Hematopoietic multipotent progenitor cell treated with erythropoietin and hydrocortisone succinate and interleukin-3 and kit ligand, for 17 days (in vitro differentiated cells): ENCODE results near the gene LRMDA.

ENCODE experiments used
- DNase-seq: peaks from one replicate; pipeline ENCODE4 v3.0.0-alpha.2; 2015; ENCODE audit warnings: low spot score

The LRMDA gene

GRCh38 chr10:76444034-76444800 is 1012.8 kb downstream of the LRMDA start:
- DNase-seq, result no peak

- no peak for DNase-seq
Observed at GRCh38 chr10:76447578-76447977, 1016.2 kb downstream of the LRMDA start.

GRCh38 chr10:76451911-76452310 is 1020.5 kb downstream of the LRMDA start:
- no peak for DNase-seq

GRCh38 chr10:76453332-76453731 is 1021.9 kb downstream of the LRMDA start:
- no peak for DNase-seq

GRCh38 chr10:76453997-76454396 is 1022.6 kb downstream of the LRMDA start:
- no peak for DNase-seq

- no peak for DNase-seq
Observed at GRCh38 chr10:76454506-76455140, 1023.2 kb downstream of the LRMDA start.

GRCh38 chr10:76456197-76456596 is 1024.8 kb downstream of the LRMDA start:
- no peak for DNase-seq

GRCh38 chr10:76459016-76459730 is 1027.7 kb downstream of the LRMDA start:
- DNase-seq, result no peak

GRCh38 chr10:76461024-76461423 is 1029.6 kb downstream of the LRMDA start:
- DNase-seq, result no peak

GRCh38 chr10:76463111-76463510 is 1031.7 kb downstream of the LRMDA start:
- DNase-seq, result no peak

GRCh38 chr10:76466836-76467503 is 1035.5 kb downstream of the LRMDA start:
- DNase-seq, result no peak

- no peak for DNase-seq
Observed at GRCh38 chr10:76469675-76470074, 1038.3 kb downstream of the LRMDA start.

GRCh38 chr10:76479103-76479790 is 1047.8 kb downstream of the LRMDA start:
- no peak for DNase-seq

- DNase-seq, result no peak
Observed at GRCh38 chr10:76481178-76481577, 1049.8 kb downstream of the LRMDA start.

GRCh38 chr10:76487582-76487981 is 1056.2 kb downstream of the LRMDA start:
- DNase-seq, result no peak

- no peak for DNase-seq
Observed at GRCh38 chr10:76488602-76489001, 1057.2 kb downstream of the LRMDA start.

- DNase-seq, result no peak
Observed at GRCh38 chr10:76491216-76491615, 1059.8 kb downstream of the LRMDA start.

- no peak for DNase-seq
Observed at GRCh38 chr10:76492026-76492425, 1060.6 kb downstream of the LRMDA start.

- DNase-seq, result no peak
Observed at GRCh38 chr10:76492678-76493472, 1061.5 kb downstream of the LRMDA start.

- DNase-seq, result no peak
Observed at GRCh38 chr10:76497666-76498065, 1066.2 kb downstream of the LRMDA start.

- no peak for DNase-seq
Observed at GRCh38 chr10:76504823-76505222, 1073.4 kb downstream of the LRMDA start.
